Measurements from ENCODE around the gene PRKCH. TPM values are rescaled to one million over a fixed set of nuclear protein-coding genes. Genes with fewer than 3 reads are reported as not detected.

Gene PRKCH
- total RNA-seq, 3 donors from 2014 or later: 109 to 141 (median 134) TPM

DNA sequence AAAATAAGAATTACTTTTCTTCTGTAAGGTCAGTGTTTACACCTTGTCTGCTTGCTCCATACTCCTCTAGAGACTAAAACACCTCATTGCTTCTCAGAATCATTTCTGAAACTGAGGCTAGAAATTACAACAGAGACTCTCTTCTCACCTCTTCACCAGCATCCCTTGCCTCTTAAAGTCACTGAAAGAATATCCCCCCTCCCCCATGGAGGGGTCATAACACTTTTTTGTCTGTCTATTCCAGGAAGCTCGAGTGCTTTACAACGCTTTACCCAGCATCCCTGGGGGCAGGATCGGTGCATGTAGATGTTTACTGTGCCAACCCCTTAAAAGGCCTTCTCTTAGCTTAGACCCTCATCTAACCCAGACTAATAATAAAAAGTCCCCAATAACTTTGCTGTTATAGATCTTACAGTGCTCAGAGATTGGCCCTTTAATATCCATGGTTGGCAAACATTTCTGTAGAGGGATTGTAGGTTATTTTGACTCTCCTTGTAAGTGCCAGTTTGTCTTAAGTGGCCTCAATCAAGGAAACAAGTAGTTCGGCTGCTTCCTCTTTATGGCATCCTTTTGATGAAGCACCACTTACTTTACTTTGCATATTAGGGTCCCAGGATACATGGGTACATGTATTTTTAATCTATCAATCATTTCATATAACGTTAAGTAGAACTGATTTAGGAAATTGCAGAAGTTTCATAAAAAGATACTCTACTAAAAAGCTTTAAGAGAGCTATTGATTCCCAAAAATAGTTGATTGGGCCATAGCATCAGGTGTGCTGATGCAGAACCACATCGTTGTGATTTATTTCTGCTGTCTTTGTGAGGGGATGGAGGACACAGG, 29.3 kb downstream of the PRKCH start:
- ATAC-seq (peak; percentile 66 to 69), DNase-seq (no peak)
- H3K36me3 Mint-ChIP-seq (ENCODE audit: insufficient read depth): peaks cover 16% of the 10 kb centered on the region
- peaks cover 94% of the 10 kb centered on the region for H3K4me1 Mint-ChIP-seq (ENCODE audit: low read depth)
- peak overlapping the region; percentile 26 for H3K4me3 Mint-ChIP-seq
- no peaks in the 10 kb centered on the region for H3K27me3 Mint-ChIP-seq (ENCODE audit: low read depth)
- H3K9me3 Mint-ChIP-seq: peaks cover 3% of the 10 kb centered on the region

DNA sequence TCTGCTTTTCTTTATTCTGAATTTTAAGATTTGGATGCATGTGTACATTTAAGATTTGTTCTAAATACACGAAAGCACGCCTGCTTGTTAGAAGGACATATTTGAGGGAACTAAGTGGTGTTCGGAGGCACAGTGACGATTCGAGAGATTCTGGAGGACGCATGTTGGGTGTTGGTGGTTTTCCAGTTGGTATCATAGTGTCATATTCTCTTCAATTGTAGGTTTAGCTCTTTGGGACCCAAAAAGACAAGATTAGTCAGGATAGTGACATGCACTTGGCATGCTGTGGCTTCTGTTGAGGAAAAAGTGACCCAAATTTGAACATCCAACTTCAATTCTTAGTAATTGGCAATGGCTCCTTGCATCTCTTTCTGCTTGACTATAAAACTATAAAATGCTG, 30.1 kb downstream of the PRKCH start:
- H3K4me1 Mint-ChIP-seq (ENCODE audit: low read depth): peaks cover 94% of the 10 kb centered on the region
- peaks cover 22% of the 10 kb centered on the region for H3K36me3 Mint-ChIP-seq (ENCODE audit: insufficient read depth)
- ATAC-seq (peak; percentile 29 to 33), DNase-seq (no peak)
- H3K4me3 Mint-ChIP-seq: peak overlapping the region; percentile 26
- H3K9me3 Mint-ChIP-seq: peaks cover 3% of the 10 kb centered on the region
- H3K27me3 Mint-ChIP-seq (ENCODE audit: low read depth): no peaks in the 10 kb centered on the region

DNA sequence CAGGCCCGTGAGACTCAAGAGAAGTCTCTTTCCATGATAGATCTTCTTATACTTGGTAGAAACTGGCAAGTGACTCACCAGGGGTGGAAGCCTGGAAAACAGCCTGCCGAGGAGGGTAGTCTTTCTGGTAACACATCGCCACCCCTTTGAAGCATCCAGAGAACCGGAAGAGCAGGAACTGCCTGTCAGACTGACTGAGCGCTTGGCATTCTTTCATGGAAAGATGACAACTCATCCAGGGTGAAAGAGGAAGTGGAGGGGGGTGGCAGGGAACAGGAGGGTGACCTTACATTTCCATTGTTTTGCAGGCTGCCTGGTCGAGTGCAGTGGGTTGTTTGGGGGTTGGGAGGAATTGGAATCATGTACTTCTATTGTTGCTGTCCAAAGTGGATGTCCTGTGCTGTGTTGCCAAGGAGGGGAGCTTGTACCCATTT, 34.5 kb downstream of the PRKCH start:
- DNase-seq (peak; percentile 55), ATAC-seq (peak; percentile 71 to 79)
- Mint-ChIP-seq H3K9me3 (no peaks in the 10 kb centered on the region), H3K36me3 (ENCODE audit: insufficient read depth) (peaks cover 41% of the 10 kb centered on the region), H3K4me3 (peak overlapping the region; percentile 59), H3K4me1 (ENCODE audit: low read depth) (peaks cover 93% of the 10 kb centered on the region), H3K27me3 (ENCODE audit: low read depth) (no peaks in the 10 kb centered on the region)

DNA sequence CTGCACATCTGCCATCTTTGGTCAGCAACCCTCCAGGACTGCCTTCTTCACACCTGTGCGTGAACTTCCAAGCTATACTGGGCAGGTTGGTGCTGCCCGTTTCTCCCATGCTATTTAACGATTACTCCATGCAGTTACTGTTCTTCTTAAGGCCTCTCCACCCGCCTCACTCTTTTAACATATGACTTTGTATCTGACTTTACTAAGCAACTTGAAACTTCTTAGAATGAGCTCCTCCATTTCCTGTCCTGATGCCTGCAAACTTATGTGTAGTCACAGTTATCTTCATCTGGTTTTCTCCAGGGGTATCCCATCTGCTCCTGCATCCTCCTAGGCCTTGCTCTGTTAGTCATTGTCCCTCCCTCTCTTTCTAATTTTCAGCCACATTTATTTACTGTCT, 35.7 kb downstream of the PRKCH start:
- Mint-ChIP-seq H3K9me3 (no peaks in the 10 kb centered on the region), H3K27me3 (ENCODE audit: low read depth) (no peaks in the 10 kb centered on the region), H3K4me1 (ENCODE audit: low read depth) (peaks cover 89% of the 10 kb centered on the region), H3K4me3 (peak overlapping the region; percentile 45), H3K36me3 (ENCODE audit: insufficient read depth) (peaks cover 42% of the 10 kb centered on the region)
- DNase-seq: no peak
- ATAC-seq: peak in 1 of 2 donors; percentile 22

DNA sequence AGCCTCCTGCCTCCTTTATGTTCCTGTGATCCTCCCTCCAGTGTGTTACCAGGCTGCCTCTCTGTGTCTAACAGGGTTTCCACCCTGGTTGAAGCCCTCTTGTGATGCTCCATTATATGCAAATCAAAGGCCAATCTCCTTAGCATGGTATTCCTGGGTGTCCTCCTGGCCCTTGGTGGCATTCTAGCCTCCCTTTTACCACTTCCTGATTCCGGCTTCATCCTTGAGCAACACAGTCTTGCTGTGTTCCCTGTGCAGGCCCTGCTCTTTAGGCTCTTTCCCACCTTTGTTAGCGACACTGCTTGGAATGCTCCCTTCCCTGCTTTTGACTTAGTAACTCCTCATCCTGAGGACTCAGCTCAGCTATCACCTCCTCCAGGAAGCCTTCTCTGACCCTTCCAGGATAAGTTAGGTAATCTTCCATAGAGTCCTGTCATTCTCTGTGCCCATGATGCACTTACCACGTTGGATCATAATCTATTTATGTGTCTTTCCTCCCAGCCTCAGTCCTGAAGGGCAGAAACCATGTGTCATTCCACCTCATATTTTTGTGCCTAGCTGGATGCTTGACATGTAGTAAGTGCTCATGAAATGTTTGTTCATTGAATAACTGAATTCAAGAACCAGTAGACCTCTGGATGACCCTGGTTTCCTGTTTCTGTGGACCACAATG, 37.3 kb downstream of the PRKCH start:
- Mint-ChIP-seq H3K9me3 (no peaks in the 10 kb centered on the region), H3K27me3 (ENCODE audit: low read depth) (no peaks in the 10 kb centered on the region), H3K36me3 (ENCODE audit: insufficient read depth) (peaks cover 40% of the 10 kb centered on the region), H3K4me1 (ENCODE audit: low read depth) (peaks cover 76% of the 10 kb centered on the region), H3K4me3 (peak overlapping the region; percentile 57)
- ATAC-seq: no peak
- DNase-seq: no peak

DNA sequence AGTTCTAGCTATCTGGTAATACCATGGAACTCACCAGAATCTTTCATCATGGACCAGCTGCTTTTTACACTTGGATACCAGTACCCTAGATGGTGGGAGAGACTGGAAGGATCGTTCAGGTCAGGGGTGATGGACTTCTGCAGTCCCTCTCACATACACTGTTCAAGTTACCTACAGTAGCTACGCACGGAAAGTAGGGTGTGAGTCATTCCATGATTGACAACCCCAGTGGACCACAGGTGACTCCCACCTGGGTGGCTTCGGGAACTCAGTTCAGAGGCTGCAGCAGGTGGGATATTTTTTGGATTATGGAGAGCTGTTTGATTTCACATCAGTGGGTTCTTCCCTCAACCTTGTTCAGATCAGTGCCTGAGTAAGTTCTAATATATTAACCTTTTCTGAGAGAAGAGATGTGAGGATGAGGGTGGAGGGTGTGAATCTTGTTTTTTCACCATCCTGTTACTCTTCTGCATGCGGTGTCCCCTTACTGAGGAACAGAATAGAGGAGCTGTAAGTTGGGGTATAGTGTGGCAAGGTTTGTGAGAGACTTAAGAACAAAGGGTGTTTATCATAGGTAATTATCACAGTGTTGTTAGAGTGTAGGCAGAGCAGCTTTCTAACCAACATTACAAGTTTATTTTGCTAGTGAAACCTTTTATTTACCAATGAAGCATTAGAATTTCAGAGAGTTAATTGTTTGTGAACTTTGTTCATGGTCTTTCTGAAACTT, 39.6 kb downstream of the PRKCH start:
- Mint-ChIP-seq H3K4me3 (peak overlapping the region; percentile 47), H3K36me3 (ENCODE audit: insufficient read depth) (peaks cover 33% of the 10 kb centered on the region), H3K4me1 (ENCODE audit: low read depth) (peaks cover 57% of the 10 kb centered on the region), H3K9me3 (no peaks in the 10 kb centered on the region), H3K27me3 (ENCODE audit: low read depth) (no peaks in the 10 kb centered on the region)
- ATAC-seq (peak; percentile 57 to 62), DNase-seq (no peak)

DNA sequence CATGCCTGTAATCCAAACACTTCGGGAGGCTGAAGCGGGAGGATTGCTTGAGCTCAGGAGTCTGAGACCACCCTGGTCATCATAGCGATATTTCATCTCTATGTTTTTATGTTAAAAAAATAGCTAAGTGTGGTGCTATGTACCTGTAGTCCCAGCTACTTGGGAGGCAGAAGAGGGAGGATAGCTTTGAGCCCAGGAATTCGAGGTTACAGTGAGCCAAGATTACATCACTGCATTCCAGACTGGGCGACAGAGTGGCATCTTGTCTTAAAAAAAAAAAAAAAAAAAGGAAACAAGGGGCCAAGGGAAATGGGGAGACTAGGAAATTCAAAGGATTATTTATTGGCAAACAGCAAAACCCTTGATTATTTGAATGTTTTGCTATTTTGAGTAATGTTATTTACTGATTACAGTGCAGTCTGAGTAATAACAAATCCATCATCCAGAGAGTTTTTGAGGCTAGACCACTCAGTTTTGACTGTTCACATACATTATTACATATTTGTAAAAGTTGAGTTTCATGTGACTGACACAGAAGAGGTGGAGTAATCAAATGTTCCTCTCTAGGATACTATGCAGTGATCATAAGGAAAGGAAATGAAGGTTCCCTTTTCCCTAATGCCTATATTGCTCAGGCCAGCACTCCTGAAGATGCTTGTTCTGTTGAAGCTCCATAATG, 40.8 kb downstream of the PRKCH start:
- no peak for ATAC-seq
- Mint-ChIP-seq H3K4me1 (ENCODE audit: low read depth) (peaks cover 52% of the 10 kb centered on the region), H3K27me3 (ENCODE audit: low read depth) (no peaks in the 10 kb centered on the region), H3K4me3 (no peak overlapping the region), H3K36me3 (ENCODE audit: insufficient read depth) (peaks cover 24% of the 10 kb centered on the region), H3K9me3 (no peaks in the 10 kb centered on the region)
- DNase-seq: no peak

DNA sequence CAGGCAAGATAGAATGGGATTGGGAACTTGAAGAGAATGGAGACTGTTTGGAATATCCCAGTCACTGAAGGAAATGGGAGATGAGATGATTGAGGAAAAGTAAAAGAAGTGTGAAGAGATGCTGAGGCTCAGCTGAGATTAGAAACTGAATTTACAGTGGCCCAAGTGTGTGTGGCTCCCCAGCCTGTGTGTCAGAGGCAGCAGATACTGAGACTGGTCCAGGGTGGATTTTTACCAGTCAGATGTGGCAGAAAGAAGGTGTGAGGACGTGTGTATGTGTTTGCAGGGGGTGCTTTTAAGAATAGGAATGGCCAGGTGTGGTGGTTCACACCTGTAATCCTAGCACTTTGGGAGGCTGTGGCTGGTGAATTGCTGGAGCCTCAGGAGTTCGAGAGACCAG, 42.9 kb downstream of the PRKCH start:
- ATAC-seq (no peak), DNase-seq (no peak)
- no peak overlapping the region for H3K4me3 Mint-ChIP-seq
- no peaks in the 10 kb centered on the region for H3K9me3 Mint-ChIP-seq
- H3K27me3 Mint-ChIP-seq (ENCODE audit: low read depth): no peaks in the 10 kb centered on the region
- H3K36me3 Mint-ChIP-seq (ENCODE audit: insufficient read depth): peaks cover 8% of the 10 kb centered on the region
- peaks cover 49% of the 10 kb centered on the region for H3K4me1 Mint-ChIP-seq (ENCODE audit: low read depth)

DNA sequence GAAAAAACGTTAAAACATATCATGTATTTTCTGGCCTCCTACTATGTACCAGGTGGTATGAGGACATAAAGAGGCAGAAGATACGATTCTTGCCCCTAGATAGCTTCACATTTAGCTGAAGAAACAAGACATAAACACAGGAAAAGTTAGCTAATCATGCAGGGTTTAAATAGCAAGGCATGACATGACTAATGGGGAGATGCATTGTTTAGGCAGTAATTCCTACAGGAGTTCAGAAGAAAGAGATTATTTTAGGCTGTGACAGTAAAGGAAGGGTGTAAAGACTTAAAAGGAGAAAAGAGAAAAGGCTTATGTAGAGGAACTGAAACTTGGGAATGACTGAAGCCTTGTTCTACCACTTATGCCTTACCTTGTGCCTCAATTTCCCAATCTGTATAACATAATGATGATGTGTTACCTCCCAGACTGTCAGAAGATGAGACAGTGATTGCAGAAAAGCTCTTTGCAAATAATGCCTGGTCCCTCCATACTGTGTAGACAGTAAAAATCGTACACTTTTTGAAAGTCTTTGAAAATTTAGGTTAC, 44.4 kb downstream of the PRKCH start:
- H3K9me3 Mint-ChIP-seq: no peaks in the 10 kb centered on the region
- ATAC-seq: no peak
- peaks cover 5% of the 10 kb centered on the region for H3K36me3 Mint-ChIP-seq (ENCODE audit: insufficient read depth)
- H3K4me3 Mint-ChIP-seq: no peak overlapping the region
- no peak for DNase-seq
- peaks cover 47% of the 10 kb centered on the region for H3K4me1 Mint-ChIP-seq (ENCODE audit: low read depth)
- no peaks in the 10 kb centered on the region for H3K27me3 Mint-ChIP-seq (ENCODE audit: low read depth)

DNA sequence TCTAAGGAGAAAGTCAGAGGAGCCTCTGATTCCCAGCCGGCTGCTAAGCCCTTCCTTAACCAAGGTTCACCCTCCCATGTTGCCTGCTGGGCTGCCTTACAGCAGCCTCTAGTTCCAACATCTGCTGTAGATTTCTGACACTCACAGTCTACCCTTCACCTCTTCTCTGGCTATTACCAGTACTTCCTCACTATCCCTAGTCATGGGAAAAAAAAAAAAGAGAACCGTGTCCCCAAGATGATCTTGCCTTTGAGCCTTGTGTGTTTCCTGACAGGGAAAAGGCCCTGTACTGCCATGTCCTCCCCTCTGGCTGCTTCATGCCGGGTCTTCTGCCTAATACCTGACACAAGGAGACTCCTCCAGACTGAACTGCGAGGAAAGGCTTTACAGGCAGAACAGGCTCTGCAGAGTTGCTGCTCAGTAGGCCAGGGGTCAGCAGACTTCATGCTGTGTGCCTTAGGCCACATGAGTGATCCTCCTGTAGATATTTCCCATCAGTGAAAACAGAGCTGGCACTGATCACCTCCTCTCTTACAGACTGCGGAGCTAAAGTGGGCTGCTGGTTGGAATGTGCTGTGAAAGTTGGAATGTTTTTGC, 46.8 kb downstream of the PRKCH start:
- Mint-ChIP-seq H3K9me3 (no peaks in the 10 kb centered on the region), H3K4me1 (ENCODE audit: low read depth) (peaks cover 57% of the 10 kb centered on the region)
- ATAC-seq: no peak

DNA sequence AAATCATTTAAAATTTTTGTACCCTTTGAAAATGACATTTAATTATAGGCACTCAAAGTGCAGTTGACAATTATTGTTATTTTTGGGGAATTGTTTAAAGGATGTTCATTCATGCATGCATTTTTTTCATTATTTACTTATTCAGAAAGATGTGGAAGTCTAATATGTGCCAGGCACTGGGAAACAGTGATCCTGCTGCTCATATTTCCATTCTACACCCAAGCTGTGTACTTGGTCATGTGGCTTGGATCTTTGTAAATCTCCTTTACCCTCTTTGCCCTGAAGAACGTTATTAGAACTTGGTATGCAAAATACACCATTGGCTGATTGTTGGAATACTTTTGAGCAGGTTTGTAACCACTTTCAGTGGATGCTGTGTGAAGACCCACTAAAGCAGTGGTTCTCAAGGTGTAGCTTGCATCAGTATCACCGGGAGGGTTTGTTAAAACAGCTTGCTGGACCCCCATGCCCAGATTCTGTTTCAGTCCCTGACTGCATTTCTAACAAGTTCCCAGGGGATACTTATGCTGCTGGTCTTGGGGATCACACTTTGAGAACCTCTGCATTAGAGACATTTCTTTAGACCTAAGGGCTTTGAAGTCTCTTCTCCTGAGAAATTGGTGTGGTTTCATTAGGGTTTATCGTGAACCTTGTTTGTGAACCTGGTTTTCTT, 47.5 kb downstream of the PRKCH start:
- no peaks in the 10 kb centered on the region for H3K27me3 Mint-ChIP-seq (ENCODE audit: low read depth)
- no peaks in the 10 kb centered on the region for H3K9me3 Mint-ChIP-seq
- H3K4me3 Mint-ChIP-seq: peak overlapping the region; percentile 11
- ATAC-seq (no peak), DNase-seq (no peak)
- peaks cover 60% of the 10 kb centered on the region for H3K4me1 Mint-ChIP-seq (ENCODE audit: low read depth)
- H3K36me3 Mint-ChIP-seq (ENCODE audit: insufficient read depth): peaks cover 9% of the 10 kb centered on the region

More for the DNA sequence above, 46.8 kb downstream of the PRKCH start:
- H3K4me3 Mint-ChIP-seq: peak overlapping the region; percentile 33
- H3K36me3 Mint-ChIP-seq (ENCODE audit: insufficient read depth): peaks cover 8% of the 10 kb centered on the region
- no peak for DNase-seq
- H3K27me3 Mint-ChIP-seq (ENCODE audit: low read depth): no peaks in the 10 kb centered on the region

DNA sequence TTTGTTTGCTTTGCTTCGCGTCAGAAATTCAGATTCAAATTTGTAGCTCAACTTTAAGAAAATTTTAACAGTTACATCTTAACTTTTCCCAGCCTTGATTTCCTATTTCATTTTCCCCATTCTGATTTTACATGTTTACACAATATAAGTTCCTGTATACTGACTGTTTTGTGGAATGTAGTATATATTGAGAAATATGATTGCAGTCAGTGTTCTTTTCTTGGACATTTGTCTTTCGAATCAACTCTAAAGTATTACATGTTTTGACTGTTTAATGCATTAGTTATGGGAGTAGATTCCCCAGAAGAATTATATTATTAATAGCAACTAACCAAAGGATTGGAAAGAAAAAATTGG, 48.1 kb downstream of the PRKCH start:
- Mint-ChIP-seq H3K36me3 (ENCODE audit: insufficient read depth) (peaks cover 11% of the 10 kb centered on the region), H3K9me3 (no peaks in the 10 kb centered on the region), H3K27me3 (ENCODE audit: low read depth) (no peaks in the 10 kb centered on the region), H3K4me1 (ENCODE audit: low read depth) (peaks cover 62% of the 10 kb centered on the region), H3K4me3 (peak overlapping the region; percentile 11)
- DNase-seq: no peak
- no peak for ATAC-seq

DNA sequence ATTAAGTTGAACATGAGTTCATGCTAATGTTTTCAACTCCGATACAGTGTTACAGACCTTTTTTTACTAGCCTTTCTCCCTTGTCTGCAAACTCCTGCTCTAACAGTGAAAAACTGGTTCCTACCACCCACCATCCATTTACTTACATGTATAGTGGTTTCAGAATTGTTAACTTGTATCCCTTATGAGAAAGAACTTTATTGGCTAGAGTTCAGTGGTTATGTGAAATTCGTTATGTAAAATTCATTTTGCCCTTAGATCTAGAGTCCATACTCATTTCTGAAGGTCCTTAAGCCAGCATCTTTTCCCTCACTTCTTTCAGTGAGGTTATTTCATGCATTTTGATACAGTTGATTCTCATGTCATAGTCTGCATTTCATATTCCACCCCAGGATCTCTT, 51.0 kb downstream of the PRKCH start:
- no peak for DNase-seq
- Mint-ChIP-seq H3K9me3 (peaks cover 8% of the 10 kb centered on the region), H3K4me3 (no peak overlapping the region), H3K4me1 (ENCODE audit: low read depth) (peaks cover 73% of the 10 kb centered on the region), H3K27me3 (ENCODE audit: low read depth) (no peaks in the 10 kb centered on the region), H3K36me3 (ENCODE audit: insufficient read depth) (peaks cover 31% of the 10 kb centered on the region)
- ATAC-seq: peak; percentile 67
